Fibroblast of peridontal ligament (primary cell): ENCODE results near the gene KRT37.

Experiments
- DNase-seq: peaks from one replicate; pipeline ENCODE4 v3.0.0-alpha.2; 2010; ENCODE audit errors: extremely low read depth

The KRT37 gene

DNA sequence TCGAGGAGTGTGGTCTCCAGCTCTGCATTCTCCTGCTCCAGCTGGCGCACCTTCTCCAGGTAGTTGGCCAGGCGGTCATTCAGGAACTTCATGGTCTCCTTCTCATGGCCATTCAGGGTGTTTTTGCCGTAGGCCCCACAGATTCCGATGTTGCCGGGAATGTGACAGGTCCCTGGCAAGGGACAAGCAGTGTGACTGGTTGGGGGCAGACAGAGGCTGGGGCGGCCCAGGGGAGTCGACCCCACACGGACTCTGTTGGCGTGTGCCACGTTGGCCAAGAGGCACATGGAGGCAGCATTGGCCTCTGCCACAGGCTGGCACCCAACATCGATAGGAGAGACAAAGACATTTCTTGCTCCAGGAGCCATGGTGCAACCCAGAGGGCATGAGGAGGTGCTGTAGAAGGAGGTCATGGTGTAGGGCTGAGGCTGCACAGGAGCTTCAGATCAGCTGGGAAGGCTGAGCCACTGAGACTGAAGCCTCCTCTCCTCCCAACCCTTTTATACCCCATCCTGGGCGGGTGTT is at the start of gene KRT37:
Gene KRT37, minus strand, starts transcription at position 475 of the 525 bp plus-strand sequence. Its CDS starts 62 bp downstream, at position 413.
- DNase-seq = no peak

DNA sequence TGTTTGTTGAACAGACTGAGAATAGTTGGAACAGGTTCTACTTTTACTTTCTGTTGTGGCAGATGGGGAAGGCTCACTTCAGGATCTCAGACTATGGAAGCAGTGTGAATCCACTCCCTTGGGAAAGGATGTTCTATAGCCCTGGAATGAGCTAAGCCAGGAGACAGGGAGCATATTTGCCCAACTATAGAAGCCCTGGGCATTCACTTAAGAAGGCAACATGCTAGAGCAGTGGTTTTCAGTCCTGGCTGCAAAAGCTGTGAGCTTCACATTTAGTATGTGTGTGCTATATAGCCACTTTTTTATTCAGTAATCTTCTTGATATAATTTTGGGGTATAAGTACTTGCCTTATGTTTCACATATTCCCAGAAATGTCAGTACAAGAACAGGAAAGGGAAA is 44.0 kb upstream of the KRT37 start:
- DNase-seq = no peak

DNA sequence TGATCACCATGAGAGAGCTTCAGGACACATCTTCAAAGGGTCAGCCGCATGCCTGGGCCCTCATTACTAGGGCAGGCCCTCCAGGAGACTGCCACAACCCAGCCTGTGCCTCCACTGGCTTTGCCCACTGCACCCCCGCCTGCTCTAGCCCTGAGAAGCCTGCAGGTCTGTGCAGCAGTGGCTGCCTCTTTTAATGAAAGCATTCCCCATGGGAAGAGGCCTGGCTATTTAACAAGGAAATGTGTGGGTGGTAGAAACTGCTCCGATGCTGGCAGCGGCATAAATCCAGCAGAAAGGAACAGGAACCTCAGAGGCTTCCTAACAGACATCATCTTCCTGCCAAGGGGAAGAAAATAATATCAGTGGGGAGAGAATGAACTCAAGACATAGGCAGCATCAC is 43.2 kb upstream of the KRT37 start:
- DNase-seq = peak; percentile 20

DNA sequence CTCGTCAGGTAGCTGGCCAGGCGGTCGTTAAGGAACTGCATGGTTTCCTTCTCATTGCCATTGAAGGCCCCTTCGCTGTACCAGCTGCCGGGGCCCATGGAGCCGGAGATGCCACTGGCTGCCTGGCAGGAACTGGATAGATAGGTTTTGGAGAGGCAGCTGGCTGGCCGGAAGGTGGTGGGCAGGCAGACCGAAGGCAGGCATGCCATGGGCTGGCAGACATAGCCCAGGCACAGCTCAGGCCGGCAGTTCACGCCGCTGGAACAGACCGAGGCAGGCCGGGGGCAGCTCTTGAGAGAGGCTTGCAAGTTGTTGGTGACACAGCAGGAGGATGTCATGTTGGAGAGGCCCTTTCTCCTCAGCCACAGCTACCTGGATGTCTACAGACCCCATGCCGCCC is 42.6 kb upstream of the KRT37 start, which contains the start of gene KRT32:
Gene KRT32, minus strand, starts transcription at position 399 of the 400 bp plus-strand sequence. Its CDS starts 61 bp downstream, at position 338.
- no peak for DNase-seq

DNA sequence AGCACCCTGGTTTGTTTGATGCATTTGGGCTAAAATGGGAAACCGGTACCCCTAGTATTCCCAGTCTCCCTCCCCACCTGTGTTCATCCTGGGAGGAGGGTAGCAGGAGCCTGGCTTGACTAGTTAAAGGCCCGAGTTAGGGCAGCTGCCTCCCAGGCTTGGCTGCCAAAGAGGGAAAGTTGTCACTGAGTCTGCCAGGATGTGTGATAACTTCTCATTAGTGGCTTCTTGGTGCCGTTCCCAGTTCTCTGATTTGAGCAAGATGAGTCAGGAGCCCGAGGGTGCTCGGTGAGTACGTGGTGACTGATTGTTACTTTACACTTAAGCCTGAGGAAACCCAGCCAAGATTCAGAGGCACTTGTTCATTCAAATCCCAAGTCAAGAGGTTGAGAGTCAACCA is 40.3 kb upstream of the KRT37 start:
- peak; percentile 92 for DNase-seq

DNA sequence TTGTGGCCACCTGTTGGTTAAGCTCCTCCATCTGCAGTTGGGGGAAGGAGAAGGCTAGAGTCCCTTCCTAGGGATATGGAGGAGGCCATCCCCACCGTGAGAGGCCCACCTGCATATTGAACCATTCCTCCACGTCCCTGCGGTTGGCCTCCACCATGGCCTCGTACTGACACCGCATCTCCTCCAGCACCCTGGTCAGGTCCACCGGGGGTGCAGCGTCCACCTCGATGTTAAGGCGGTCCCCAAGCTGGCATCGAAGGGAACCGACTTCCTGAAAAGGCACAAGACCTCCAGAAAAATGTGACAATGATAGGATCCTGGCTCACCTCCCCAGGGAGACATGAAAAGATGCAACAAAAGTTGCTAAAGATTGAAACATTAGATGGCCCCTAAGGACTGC is 39.8 kb upstream of the KRT37 start:
- no peak for DNase-seq

DNA sequence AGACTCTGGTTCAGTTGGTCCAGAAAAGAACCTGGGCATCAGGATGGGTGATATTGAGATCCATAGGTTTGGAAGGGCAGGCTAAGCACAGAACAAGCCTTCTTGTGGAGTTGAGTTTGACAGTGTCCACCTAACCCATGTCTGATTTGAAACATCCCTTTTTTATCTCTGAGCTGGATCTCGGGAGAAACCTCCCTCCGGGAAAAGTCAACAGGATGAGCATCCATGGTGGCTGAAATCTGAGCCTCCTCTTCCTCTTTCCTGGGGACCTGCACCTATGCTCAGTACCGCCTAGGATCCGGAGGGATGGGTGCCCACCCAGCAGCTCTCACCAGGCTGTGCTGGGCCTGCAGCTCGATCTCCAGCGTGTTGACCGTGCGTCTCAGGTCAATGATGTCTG is 39.4 kb upstream of the KRT37 start:
- no peak for DNase-seq

DNA sequence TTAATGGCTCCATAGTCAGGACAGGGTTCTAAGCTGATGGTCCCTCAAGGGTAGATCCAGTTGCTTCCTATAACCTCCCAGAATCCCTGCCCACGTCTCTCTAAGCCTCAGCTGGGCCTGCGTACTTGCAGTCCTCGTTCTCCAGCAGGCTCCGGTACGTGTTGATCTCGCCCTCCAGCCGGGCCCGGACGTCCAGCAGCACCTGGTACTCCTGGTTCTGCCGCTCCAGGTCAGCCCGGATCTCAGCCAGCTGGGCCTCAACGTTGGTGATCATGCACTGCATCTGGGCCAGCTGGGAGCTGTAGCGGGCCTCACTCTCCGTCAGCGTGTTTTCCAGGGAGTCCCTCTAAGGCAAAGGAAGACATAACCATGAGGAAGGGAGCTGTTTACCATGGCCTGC is 38.3 kb upstream of the KRT37 start:
- DNase-seq = no peak

DNA sequence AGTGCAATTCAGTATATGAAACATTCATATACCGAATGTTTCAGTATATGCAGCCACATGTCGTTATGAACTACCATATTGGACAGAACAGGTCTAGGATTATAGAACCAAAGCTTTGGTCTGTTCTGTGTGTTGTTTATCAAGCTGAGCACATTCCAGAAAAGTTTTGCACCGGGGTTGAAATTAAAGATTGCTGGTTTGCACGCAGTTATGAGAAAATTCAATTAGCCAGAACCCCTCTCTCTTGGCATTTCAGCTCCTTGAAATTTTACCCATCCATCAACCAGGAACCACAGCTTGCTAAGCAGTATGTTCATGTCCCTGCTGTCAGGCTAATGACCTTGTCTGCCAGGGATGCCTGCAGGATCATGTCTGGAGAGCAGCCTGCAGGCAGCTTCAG is 33.3 kb upstream of the KRT37 start:
- peak; percentile 52 for DNase-seq

DNA sequence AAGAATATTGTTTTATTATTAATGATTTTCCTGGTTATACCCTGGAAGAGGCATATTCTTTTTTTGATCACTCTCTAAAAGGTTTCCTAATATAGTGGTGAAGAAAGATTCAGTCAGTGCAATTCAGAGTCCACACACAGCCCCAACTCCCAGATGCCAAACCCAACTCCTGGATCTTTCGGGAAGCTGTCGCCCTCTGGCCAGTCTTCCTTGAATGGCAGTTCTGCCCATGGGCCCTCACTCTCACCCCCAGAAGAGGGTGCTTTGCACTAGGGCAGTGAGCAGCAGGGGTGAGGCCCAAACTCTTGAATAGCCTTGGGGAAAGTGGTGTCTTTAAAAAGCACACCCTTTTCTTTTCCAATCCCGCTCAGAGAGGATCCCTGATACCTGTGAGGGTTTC is 31.8 kb upstream of the KRT37 start:
- DNase-seq = no peak

DNA sequence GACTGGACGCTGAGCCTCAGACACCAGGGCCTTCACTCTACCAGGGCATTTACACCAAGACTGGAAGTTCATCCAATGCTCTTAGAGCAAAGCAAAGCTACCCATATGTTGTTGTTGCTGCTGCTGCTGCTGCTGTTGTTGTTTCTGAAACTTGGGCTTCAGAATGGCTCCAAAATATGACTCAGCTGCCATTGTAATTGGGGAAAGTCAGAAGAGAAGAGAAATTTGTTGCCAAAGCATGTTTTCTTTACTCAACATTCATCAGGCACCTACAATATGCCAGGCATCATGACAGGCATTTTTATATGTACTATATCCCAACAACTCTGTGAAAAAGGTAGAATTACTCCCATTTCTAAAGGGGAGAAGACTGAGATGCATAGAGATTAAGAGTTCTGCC is 30.9 kb upstream of the KRT37 start:
- DNase-seq = peak; percentile 55

DNA sequence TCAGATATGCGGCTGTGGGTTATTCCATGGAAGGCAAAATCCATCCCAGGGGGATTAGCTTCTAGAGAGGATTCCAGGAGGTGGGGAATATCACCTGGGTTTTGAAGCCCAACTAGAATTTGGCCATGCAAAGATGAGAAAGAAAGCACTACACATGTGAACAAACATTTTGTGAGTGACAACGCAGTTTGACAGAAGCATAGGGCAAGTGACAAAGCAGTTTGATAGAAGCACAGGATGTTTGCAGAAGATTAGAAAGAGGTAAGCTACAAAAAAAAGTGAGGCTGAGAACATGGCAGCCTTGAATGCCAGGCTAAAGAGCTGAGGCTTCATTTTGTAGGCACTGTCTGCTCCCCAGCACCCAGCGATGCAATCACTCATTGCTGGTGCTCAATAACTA is 28.7 kb upstream of the KRT37 start:
- DNase-seq = no peak

DNA sequence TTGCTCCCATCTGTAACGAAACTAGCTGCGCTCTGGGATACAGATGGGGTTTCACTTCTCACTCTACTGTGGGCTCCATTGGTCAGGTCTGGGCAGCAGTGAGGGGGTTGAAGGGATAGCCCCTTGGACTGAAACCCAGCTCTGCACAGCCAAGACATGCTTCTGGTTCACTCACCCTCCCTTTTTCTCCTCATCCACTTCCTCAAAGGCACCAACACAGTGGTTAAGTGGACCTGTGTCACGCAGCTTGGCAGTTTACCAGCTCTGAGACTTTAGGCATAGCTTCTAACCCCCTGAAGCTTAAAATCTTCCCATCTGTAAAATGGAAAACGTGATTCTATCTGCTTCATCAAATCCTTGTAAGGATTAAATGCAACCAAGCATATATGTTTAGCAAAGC is 27.9 kb upstream of the KRT37 start:
- DNase-seq = no peak

DNA sequence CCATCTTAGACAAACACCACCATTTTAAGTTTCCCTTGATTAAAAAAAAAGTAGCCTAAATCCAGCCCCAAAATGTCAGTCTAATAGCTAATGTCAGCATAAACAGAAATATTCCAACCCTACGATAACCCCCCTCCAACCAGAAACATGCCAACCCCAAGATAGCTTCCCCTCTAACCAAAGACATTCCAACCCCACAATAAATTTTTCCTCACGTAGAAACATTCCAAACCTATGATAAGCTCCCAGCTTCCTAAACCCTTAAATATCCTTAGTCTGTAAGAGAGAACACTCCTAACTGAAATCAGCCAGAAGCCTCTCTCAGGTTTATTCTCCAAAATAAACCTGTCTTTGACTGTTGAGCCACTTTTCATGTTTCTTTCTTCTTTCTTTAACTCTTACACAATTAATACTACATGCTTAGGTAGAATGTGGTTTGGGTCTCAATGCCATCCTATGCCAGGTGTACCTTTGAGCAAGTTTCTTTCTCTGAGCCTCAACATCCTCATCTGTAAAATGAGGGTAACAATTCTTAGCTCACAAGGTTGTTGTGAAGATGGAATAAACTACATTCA is 26.9 kb upstream of the KRT37 start:
- DNase-seq = peak; percentile 38

DNA sequence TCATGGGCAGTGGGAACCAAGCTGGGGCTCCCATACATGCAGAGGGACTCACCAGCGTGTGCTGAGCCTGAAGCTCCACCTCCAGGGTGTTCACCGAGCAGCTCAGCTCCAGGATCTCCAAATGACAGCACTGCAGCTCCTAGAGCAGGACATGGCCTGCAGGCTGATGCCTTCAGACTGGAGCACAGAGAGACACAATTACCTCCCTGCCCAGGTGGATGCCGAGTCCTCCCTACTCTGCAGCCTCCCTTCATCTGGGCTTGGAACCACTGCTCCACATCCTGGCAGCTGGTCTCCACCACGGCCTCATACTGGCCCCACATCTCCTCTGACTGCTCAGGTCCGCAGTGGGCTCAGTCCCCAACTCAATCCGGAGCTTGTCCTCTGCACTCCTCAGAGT is 24.6 kb upstream of the KRT37 start:
- no peak for DNase-seq

DNA sequence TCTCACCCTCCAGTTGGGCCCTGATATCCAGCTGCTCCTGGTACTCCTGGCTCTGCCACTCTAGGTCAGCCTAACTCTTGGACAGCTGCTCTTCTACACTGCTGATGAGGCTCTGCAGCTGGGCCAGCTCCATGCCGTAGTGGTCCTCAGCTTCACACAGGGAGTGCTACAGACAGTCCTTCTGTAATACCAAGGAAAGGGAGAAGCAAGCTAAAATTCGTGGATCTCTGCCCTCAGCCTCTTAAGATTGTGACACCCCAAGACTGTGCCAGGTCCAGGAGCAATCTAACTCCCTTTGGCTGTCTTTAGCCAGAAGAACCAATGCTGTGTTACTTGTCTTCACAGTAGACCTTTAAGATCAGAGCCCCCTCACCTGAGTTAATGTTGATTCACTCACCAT is 24.1 kb upstream of the KRT37 start:
- peak; percentile 69 for DNase-seq

DNA sequence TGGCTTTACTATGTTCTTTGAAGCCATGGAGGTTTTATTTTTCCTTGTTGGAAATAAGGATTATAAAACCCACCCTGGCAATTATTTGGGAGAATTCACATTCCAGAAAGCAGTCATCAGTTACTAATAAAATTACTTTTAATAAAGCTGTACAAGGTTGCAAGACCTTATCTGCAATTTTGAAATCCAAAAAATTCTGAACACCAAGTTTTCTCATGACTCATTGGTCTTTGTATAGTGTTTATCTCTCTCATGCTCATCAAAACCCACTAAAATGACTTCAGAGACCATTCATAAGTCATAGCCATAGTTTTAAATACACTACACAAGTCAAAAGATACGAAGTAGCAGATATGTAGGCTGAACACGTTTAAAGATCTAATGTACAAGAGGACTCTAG is 22.4 kb upstream of the KRT37 start:
- DNase-seq = peak; percentile 81

DNA sequence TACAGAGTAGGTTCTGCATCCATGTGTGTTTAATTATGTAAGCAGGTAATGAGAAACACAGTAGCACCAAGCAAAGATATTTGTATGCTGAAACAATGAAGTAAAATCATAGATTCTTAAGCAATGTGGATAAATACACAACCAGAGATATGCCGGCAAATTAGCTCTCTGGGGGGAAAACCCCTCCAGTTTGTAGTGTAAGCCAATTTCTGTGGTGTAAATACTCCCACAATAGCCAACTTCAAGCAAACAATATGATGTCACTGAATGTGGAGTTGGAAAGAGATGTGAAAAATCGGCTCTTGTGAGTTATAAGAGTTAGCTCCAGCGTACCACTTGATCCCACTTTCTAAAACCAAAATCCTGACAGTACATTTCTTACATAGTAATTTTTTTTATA is 20.3 kb upstream of the KRT37 start:
- peak; percentile 51 for DNase-seq

DNA sequence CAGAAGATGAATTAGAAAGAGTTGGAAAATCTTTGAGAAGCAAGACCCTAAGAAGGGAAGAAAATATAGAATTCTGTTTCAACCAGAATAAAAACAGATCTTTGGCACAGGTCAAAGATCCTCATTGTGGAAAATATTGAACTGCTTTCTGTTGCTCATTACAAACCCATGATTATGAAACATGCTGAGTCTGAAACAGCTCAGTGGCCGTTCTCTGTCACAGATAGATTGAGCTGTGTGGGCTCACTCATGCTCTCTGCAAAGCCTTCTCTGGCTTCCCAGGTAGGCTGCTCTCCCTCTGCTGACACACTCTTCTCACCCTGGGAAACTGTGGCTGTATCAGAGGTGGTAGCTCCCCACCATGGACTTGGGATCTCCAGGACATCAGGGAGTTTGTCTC is 19.8 kb upstream of the KRT37 start:
- DNase-seq = peak; percentile 66

DNA sequence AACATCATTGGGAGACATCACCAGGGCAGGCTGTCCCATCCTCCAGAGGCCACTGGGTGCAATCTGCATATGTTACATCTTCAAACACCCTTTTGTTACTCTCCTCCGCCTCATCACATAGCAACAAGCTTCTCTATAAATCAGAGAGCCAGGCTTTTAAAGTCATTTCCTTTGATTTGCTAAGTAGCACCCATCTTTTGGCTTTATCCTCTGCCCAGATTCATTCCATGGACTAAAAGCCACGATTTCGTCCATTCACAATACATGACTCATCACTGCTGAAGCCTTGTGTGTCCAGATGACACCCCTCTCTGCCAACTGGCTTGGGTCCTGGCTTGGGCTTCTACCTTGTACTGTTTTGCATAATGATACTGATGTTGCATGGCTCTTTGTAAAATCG is 18.4 kb upstream of the KRT37 start:
- DNase-seq = peak; percentile 68

DNA sequence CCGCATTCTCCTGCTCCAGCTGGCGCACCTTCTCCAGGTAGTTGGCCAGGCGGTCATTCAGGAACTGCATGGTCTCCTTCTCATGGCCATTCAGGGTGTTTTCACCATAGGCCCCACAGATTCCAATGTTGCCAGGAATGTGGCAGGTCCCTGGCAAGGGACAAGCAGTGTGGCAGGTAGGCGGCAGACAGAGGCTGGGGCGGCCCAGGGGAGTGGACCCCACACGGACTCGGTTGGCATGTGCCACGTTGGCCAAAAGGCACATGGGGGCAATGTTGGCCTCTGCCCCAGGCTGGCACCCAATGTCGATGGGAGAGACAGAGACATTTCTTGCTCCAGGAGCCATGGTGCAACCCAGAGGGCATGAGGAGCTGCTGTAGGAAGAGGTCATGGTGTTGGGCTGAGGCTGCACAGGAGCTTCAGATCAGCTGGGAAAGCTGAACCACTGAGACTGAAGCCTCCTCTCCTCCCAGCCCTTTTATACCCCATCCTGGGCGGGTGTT is 16.2 kb upstream of the KRT37 start, which contains the start of gene KRT38:
Gene KRT38, minus strand, starts transcription at position 453 of the 503 bp plus-strand sequence. Its CDS starts 62 bp downstream, at position 391.
- no peak for DNase-seq

DNA sequence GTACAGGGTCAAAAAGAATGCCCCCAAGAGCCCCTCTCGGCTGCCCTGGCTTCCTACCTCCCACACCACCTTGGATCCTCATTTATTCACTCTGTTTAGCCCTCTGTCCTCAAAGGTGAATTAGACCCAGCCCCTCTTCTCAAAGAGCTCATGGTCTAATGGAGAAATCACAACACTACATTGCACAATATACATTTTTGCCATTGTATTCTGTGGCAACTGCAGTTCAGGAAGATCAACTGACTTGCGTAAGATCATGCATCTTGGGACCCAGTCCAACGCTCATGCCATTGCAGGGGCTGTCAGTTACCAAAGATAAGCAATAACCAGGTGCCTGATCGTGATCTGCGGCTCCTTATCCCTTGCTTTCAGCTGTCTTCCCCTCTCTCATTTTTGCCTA is 15.0 kb upstream of the KRT37 start:
- DNase-seq = no peak

DNA sequence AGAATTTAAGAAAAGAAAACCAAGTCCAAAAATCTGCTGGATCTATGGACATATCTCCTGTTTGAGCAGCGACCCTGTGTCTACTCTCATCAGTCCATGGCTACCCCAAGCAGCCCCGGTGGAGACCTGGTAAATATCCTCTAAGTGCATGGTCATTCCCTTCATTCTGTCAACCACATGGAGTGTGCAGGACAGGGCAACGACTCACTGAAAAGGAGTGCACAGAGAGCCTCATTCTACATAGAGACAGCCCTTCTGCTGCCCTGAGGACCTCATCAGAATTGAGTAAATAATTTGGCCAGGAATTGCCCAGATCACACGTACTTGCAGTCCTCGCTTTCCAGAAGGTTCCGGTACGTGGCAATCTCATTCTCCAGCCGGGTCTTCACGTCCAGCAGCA is 13.4 kb upstream of the KRT37 start:
- no peak for DNase-seq

DNA sequence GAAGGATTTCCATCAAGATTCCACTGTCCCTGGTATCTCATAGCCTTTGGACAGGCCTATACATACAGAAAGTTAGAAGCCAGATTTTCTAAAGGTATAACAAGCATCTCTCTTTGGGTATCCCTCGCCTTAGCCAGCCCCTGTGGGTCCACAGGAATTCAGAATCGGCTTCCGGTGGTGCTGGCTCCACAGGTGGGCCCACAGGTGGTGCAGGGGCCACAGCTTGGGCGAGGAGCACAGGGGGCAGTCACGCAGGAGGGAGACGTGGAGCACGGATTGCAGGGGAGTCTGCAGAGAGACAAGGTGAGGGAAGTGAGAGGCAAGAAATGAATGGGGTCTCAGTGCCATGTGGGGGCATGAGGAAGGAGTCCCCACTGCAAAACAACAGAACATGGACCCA is 12.9 kb upstream of the KRT37 start:
- DNase-seq = no peak
